Tongue (tissue), 2 donors: ENCODE measurements around the gene CD22. TPM values are rescaled to one million over a fixed set of nuclear protein-coding genes. Genes with fewer than 3 reads are reported as not detected.
"Not testable (repeated sequence)": the region's sequence is repeated elsewhere in the genome, so short reads cannot be mapped to it uniquely, and the experiment has no call there.

Source experiments
- DNase-seq: peaks from one replicate; pipeline ENCODE4 v3.0.0-alpha.2; 2015
- total RNA-seq: library from RNA; depleted of rRNA; stranded (reverse); fragments of >200 nt; gene quantifications from one replicate; pipeline ENCODE4 v1.2.3, GENCODE V29; 2014

The CD22 gene
- total RNA-seq, 1 donor from 2014 or later: 7.4 TPM

- DNase-seq: no peak
These were observed 32.0 kb downstream of the CD22 start for GRCh38 chr19:35360880-35361420.

- DNase-seq: no peak
These were observed 33.4 kb downstream of the CD22 start for GRCh38 chr19:35362261-35363000.

GRCh38 chr19:35363001-35363590 is 34.1 kb downstream of the CD22 start:
- DNase-seq: no peak

- DNase-seq: no peak
These were observed 34.9 kb downstream of the CD22 start for GRCh38 chr19:35363711-35364425.

- no peak for DNase-seq
These were observed 36.3 kb downstream of the CD22 start for GRCh38 chr19:35365303-35365702.

- no peak for DNase-seq
These were observed 39.4 kb downstream of the CD22 start for GRCh38 chr19:35368378-35368777.

- DNase-seq: no peak
These were observed 40.5 kb downstream of the CD22 start for GRCh38 chr19:35369522-35369921.

- no peak for DNase-seq
These were observed 41.7 kb downstream of the CD22 start, which contains the start of gene GPR42 for GRCh38 chr19:35370722-35371121. GPR42 (plus strand) TSS chr19:35371068; CDS start chr19:35371360, 292 bp downstream.

GRCh38 chr19:35373492-35373891 is 44.5 kb downstream of the CD22 start:
- no peak for DNase-seq

GRCh38 chr19:35374031-35374430 is 45.0 kb downstream of the CD22 start:
- DNase-seq: not testable (repeated sequence)

- DNase-seq: no peak
These were observed 46.7 kb downstream of the CD22 start for GRCh38 chr19:35375505-35376307.

- DNase-seq: no peak
These were observed 48.7 kb downstream of the CD22 start for GRCh38 chr19:35377656-35378055.

GRCh38 chr19:35378356-35378755 is 49.4 kb downstream of the CD22 start:
- DNase-seq: no peak

GRCh38 chr19:35379545-35379944 is 50.6 kb downstream of the CD22 start:
- not testable (repeated sequence) for DNase-seq

GRCh38 chr19:35379992-35380391 is 51.0 kb downstream of the CD22 start:
- DNase-seq: no peak

- DNase-seq: no peak
These were observed 51.6 kb downstream of the CD22 start for GRCh38 chr19:35380450-35381124.

GRCh38 chr19:35381318-35381717 is 52.3 kb downstream of the CD22 start:
- DNase-seq: no peak

- no peak for DNase-seq
These were observed 52.9 kb downstream of the CD22 start for GRCh38 chr19:35381926-35382325.

- DNase-seq: no peak
These were observed 54.5 kb downstream of the CD22 start for GRCh38 chr19:35383536-35383935.

GRCh38 chr19:35388277-35389054 is 59.5 kb downstream of the CD22 start:
- no peak for DNase-seq
